GM21515 (cell line): ENCODE measurements around the gene NOP10.
A peak's percentile ranks its signal among the peaks of the same experiment; 100 is the strongest.
"Not testable (repeated sequence)": the region's sequence is repeated elsewhere in the genome, so short reads cannot be mapped to it uniquely, and the experiment has no call there.

ENCODE experiments used
- ATAC-seq: cut with Tn5 transposase; IDR thresholded peaks from one replicate; pipeline ENCODE4 v1.9.1; 2021; ENCODE audit not compliant: unreplicated experiment

The NOP10 gene

GRCh38 chr15:34342737-34343575 lies at the start of gene NOP10, which contains the start of gene NUTM1:
Gene NOP10, minus strand, starts transcription at chr15:34343136. Its CDS starts 63 bp downstream, at chr15:34343073.
Gene NUTM1, plus strand, starts transcription at chr15:34343315. Its CDS starts 382 bp downstream, at chr15:34343697.
- peak; percentile 83 for ATAC-seq

- ATAC-seq = not testable (repeated sequence)
Measured at GRCh38 chr15:34389594-34390086, 46.7 kb upstream of the NOP10 start.

DNA sequence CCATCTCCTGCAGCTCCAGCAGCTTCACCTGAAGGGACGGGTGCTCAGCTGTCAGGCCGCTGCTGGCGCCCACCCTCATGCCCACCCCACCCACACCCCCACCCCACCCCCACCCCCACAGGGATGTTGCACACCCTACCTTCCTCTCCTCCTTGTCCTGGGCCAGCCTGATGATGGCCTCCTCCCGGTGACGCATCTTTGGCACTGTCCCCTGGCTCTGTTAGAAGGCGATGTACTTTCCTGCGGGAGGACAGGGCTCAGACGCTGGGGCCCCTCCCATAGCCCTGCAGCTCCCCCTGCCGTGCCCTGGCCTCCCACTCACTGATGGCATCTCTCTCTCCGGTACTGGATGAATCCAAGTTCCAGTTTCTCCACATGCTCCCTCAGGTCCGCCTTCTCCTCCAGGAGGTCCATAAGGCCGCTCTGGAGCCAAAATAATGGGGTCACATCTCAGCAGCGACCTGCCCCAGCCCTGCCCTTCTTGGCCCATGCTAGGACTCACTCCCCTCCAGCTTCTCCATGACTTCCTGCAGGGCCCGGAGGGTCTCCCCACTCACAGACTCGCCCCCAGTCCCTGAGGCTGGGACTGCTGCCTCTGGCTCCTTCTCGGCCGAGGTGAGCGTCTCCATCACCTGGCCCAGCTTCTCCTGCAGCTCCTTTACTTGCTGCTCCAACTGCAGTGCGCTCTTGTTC lies 39.0 kb upstream of the NOP10 start:
- ATAC-seq = not testable (repeated sequence)

- ATAC-seq = not testable (repeated sequence)
Measured at GRCh38 chr15:34380491-34380890, 37.6 kb upstream of the NOP10 start.

- no peak for ATAC-seq
Measured at GRCh38 chr15:34376856-34377255, 33.9 kb upstream of the NOP10 start.

GRCh38 chr15:34375541-34375940 lies 32.6 kb upstream of the NOP10 start:
- ATAC-seq = not testable (repeated sequence)

- no peak for ATAC-seq
Measured at GRCh38 chr15:34374816-34375215, 31.9 kb upstream of the NOP10 start.

DNA sequence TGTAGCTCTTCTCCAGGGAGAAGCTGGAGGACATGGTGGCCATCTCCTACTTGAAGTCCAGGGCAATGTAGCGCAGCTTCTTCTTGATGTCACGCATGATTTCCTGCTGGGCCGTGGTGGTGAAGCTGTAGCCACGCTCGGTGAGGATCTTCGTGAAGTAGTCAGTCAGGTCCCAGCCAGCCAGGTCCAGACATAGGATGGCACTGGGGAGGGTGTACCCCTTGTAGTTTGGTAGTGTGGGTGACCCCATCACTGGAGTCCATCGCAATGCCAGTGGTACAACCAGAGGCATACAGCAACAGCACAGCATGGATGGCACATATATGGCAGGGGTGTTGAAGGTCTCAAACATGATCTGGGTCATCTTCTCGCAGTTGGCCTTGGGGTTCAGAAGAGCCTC lies 31.0 kb upstream of the NOP10 start:
- ATAC-seq = no peak

- no peak for ATAC-seq
Measured at GRCh38 chr15:34370643-34371042, 27.7 kb upstream of the NOP10 start.

GRCh38 chr15:34370129-34370528 lies 27.2 kb upstream of the NOP10 start:
- ATAC-seq = no peak

- ATAC-seq = peak; percentile 72
Measured at GRCh38 chr15:34367101-34368081, 24.5 kb upstream of the NOP10 start, which contains the start of gene LPCAT4. Gene LPCAT4, minus strand, starts transcription at chr15:34367196. Its CDS starts 96 bp downstream, at chr15:34367100.

DNA sequence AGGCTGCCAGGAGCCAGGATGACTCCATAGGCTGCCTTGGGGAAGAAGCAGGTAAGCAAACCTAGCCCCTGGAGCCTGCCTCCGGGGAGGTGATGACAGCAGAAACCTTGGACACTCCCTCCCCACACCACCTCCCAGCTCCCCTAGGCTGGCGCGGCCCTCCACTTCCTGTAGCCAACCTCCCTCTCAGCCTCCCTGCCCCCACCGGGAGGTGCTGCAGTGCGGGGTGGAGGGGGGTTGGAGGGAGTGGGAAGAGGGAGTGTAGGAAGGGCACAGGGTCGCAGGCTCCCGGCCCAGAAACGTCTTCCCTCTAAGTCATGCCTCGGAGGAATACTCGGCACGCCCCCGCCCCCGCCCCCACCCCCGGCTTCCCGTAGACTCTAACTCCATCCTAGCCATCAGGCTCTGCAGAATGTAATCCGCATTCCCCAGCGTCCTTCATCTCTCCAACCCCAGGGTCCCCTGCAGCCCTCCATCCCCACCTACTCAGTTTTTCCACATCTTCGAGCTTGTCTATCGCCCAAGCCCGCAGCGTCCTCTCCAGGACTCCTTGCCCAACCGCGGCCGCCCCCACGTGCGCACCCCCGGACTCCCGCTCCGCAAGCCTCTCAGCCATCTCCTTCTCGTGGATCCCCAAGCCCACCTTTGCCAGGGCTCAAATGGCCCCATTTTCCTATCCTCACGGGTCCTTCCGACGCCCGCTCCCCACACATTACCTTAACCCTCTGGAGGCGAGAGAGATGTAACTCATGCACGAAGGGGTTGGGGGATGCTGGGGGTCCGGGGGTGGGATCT lies 23.5 kb upstream of the NOP10 start:
- peak; percentile 24 for ATAC-seq

GRCh38 chr15:34365836-34366235 lies 22.9 kb upstream of the NOP10 start:
- no peak for ATAC-seq

GRCh38 chr15:34365091-34365825 lies 22.3 kb upstream of the NOP10 start:
- ATAC-seq = no peak

DNA sequence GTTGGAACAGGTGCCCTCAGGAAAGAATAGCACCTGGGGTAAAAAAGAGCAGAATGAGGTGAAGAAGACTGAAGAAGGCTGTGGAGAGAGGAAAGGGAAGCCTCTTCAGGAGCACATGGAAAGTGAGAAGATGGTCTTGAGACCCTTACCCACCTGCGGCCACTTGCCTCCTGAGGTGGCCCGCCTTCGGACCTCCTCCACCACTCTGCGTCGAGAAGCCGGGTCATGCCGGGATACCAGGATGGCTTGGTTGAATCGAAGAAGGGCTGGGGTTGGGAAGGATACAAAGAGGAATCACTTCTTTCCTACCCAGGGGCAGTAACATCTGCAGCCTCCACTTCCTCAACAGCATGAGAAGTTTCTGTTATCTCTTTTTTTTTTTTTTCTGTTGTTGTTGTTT lies 21.1 kb upstream of the NOP10 start:
- no peak for ATAC-seq

DNA sequence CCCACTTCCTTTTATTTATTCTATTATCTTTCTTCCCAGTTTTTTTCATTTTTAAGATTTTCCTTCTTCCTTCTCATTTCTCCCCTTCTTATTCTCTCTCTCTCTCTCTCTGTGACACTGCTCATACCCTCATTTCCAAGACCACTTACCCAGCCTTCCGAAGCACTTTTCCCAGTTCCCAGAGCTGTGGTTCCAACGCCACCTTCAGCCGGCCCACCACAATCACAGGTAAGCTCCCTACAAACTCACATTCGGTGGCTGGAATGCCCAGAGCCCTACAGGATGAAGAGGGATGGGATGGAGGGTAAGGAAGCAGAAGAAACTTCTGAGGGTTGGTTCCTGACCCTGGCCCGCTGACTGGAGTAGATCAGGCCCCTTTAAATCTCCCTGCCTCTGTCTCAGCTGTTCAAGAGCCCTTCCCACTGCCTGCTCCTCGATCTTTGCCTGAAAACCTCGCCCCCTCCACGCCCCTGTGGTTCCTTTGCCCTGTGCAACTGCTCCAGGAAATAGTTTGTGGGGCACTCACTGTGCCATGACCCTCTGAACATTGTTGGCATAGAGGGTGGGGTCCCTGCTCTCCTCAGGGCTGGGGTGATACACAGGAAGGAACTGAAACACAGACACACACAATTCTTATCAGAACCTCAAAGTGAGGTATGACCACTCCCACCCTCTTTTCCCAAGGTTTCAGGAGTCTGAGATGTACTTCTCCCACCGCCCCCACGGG lies 19.3 kb upstream of the NOP10 start:
- ATAC-seq = no peak

DNA sequence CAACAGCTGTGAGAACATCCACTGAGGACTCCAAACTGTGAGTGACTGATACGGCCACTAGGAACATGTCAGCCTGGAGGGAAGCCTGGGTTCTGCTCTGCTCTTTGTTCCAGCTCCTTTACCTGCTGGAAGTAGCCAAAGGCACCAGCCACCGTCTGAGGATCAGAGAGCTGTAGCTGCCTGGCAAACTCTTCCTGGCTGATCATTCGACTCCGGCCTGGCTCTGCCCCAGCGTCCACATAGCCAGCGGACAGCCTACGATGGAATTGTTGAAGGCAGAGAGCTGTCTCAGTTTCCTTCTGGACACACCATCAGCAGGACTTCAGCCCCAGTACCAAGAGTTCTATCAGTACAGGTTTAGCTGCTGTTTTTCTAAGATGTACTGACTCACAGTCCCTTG lies 18.3 kb upstream of the NOP10 start:
- ATAC-seq = no peak

- ATAC-seq = no peak
Measured at GRCh38 chr15:34360298-34360697, 17.4 kb upstream of the NOP10 start.
